ENCODE results near the gene ERICH6B.
A peak's percentile ranks its signal among the peaks of the same experiment; 100 is the strongest.

The ERICH6B gene

GRCh38 chr13:45540864-45541263, 74.7 kb downstream of the ERICH6B start:
- no peak for DNase-seq

DNA sequence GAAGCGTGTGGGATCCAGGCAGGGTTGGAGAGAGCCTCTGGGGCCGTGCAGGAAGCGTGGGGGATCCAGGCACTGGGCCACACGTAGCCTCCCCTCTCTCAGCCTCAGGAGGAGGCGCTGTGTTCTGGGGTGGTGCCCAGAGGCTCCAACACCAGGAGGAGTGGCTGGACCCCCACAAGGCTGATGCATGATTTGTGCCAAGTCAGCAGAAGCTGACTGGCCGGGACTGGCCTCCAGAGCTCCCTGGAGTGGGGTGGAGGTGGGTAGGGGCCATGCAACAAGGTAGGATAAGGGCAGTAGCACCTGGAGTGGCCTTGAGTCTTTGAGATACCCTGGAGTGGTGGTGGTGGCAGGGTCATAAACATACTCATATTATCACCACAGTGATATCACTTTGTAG, 75.3 kb downstream of the ERICH6B start:
- DNase-seq: no peak

DNA sequence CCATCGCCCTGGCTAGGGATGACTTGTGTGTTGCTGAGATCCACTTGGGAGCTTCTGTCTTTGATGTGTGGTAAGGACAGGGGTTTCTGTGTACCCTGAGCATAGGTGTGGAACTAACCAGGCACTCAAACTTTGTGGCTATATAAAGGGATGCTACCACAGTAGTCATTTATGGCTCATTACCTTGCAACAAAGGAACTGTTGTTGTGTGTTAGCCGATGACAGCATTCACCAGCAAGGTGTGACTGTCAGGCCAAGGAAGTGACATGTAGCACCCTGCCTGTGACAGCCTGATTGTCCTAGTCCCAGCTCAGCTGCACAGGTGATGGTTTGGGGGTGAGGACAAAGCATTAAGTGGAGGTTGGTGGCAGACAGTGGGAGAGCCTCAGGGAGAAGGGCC, 77.2 kb downstream of the ERICH6B start:
- DNase-seq: peak; percentile 32

DNA sequence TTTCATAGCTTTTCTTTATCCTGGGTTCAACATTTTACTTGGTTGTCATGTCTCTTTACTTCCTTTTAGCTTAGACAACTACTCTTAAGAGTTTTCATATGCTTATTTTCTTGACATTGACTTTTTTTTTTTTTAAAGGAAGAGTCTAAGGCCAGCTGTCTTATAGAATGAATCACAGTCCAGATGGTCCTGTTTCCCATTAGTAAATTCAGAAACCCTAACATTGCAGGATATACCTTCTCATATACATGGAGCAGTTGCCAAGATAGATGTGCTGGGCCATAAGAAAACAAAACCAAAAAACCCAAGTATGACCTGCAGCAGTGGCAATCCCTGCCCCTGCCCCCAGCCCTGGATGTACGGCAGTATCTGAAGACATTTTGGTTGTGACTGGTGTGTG, 78.0 kb downstream of the ERICH6B start:
- DNase-seq: no peak

DNA sequence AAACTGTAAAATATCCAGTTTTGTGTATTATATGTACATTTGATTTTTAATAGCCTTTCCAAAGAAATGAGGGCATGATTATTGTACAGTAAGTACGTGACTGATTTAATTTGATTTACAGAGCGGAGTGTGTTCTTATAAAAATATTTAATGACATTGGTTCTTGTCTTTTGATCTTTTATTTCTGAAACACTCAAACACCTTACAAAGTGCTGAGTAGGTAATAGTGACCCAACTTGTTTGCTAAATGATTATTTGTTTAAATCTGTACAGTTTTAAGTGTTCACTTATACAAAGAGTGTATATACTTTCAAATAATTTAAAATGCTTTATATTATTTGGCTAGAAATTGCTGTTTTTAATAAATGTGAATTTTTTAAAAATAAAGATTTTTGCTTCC, 79.3 kb downstream of the ERICH6B start:
- DNase-seq: no peak

DNA sequence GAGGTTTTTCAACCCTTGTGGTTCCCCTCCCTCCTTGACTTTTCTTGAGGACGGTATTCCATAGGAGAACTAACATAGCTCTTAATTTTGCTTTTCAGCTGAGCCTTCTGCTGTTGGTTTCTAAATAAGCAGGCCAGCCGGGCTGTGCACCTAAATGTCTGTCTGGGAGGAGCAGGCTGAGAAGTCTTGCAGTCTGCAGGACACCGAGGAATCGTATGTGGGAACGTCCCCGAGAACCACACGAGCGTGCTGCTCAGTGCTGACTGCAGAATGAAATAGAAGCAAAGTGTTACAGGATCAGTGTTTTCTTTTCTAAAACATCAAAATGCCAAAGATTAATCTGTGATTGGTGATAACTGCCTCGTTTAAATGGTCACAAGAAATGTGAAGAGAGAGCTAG, 80.9 kb downstream of the ERICH6B start:
- DNase-seq: no peak

DNA sequence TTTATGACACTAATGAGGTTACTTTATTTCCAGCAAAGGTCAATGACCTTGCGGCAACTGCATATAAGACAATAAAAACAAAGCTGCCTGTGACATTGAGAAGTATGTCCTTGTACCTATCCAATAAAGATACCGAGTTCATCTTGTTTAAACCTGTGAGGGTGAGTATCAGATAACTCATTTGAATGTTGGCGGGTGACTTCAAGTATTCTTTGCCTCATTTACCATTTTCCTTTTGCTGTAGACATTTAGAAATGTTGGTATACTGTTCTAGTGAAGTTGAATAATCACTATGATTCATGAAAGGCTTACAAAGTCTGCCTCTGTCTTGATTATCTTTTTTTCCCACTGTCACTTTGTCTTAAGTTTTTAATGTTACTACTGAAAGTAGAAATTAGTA, 85.8 kb downstream of the ERICH6B start:
- DNase-seq: no peak

- DNase-seq: no peak
These were observed 87.7 kb downstream of the ERICH6B start for GRCh38 chr13:45527699-45528462.

- DNase-seq: no peak
These were observed 93.0 kb downstream of the ERICH6B start for GRCh38 chr13:45522571-45522970.

DNA sequence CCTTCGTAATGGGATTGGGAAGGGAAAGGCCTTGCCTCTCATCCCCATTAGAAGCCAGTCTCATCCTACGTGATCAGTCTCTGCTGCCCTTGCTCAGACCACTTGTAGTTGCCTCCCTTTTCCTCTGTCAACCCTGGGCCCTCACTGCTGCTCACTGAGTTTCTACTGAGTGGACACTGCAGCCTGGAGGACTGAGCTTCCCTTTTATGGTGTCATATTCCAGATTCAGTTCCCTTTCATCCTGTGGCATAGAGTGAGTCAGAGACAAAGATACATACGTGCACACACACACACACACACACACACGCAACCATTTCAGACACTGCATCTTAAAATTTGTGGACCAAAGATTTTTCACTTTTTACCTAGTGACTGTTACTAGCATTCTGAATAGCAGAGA, 94.2 kb downstream of the ERICH6B start:
- peak; percentile 9 for DNase-seq

GRCh38 chr13:45519493-45519892, 96.0 kb downstream of the ERICH6B start:
- no peak for DNase-seq

DNA sequence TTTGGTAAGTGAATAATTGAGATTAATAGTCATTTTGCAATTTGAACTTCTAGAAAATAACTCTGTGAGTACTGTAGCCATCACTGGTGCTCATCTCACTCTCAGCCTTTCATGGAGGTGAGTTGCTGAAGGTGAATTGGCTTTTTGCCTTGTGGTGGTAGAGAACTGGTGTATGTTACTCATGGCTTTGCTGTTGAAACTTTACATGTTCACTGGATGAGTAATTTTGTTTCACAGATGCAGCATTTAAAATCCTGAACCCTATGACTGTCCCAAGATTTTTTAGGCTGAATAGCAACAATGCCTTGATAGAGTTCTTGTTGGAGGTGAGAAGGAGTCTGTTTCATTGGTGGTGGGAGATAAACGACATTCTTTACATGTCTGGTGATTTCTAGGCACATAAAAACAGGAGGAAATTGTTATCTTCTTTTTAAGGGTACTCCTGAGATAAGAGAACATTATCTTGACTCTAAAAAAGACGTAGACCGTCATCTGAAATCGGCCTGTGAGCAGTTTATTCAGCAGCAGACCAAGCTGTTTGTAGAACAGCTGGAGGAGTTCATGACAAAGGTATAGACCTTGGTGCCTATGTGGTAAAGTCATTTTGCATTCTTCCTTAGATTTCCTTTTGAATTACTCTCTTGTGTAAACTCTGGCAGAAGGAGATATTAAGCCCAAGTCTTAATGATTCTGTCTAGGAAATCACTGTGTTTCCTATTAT, 96.9 kb downstream of the ERICH6B start:
- no peak for DNase-seq

DNA sequence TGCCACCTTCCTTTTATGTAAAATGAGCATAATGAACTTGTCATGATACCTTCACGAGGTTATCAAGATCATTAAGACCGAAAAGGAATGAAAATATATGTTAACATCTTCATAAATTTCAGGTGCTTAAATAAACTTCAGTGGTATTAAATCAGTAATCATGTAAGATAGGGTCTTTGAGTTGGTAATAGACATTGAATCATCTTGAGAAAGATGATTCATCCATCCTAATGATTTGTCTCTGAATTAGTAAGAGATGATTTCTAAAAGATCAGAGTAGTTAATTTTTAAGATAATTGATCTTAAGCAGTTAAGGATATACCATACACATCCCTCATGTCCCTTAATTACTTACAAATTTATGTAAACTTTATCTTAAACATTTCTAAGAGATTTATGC, 98.8 kb downstream of the ERICH6B start:
- DNase-seq: no peak

- DNase-seq: no peak
These were observed 103.4 kb downstream of the ERICH6B start for GRCh38 chr13:45512098-45512496.

DNA sequence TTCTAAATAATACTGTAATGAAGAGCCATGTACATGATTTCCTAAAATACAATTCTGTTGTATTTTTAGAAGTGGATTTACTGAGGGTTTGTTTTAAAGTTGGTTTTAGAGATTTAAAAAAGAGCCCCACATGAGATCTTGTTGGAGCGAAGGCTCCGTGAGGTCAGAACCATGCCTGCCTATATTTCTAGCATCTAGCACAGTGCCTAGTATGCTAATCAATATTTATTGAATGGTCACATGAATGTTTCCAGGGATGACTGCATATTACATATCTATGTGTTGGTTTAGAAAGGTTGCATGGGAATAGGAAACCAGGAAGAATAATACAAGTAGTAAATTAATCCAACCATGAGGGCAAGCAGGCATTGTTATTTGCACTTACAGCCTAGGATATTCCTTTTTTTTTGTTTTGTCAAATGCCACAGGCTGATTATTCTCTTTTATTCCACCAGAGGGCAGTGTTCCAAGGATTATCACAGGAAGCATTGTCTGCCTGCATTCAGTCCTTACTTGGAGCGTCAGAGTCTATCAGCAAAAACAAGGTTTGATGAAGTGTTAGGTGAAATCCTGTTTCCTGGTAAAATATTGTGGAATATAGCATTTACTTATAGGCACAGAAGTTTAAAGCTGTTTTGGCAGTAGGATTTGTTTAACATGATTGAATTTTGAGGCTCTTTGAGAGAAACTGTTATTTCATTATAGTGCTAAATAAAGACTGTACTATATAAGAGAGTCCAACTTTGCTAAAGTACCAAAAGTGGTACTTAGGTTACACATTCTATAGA, 104.0 kb downstream of the ERICH6B start:
- peak; percentile 80 for DNase-seq

DNA sequence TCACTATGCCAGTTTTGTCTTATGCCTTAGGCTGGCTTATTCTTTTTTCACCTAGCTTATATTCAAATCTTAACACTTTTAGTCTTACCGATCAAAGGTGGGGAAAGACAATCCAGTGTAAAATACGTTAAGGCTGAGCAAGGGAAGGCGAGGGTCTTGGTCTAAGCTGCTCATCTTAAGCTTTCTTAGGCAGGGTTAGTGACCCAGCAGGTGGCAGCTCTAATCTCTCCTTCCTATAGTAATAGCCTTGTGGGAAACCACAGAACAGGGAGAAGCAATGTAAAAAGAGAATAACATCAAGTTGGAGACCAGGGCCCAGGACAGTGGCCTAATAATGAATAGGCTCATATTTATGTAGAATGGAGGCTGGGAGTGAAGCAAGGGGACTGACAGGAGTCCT, 104.9 kb downstream of the ERICH6B start:
- DNase-seq: no peak

DNA sequence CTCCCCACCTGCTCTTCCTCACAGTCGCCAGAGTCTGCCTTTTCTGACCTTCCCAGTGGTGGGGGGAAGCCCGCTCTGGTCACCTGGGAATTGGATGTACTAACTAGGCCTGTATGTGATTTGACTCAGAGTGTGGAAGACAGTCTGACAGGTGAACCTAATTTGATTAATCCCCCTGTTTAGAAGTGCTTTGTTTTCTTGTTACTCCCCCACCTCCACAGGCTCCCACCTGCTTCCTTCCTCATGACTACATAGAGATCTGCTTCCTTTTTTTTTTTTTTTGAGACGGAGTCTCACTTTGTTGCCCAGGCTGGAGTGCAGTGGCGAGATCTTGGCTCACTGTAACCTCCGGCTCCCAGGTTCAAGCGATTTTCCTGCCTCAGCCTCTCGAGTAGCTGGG, 106.8 kb downstream of the ERICH6B start:
- no peak for DNase-seq

DNA sequence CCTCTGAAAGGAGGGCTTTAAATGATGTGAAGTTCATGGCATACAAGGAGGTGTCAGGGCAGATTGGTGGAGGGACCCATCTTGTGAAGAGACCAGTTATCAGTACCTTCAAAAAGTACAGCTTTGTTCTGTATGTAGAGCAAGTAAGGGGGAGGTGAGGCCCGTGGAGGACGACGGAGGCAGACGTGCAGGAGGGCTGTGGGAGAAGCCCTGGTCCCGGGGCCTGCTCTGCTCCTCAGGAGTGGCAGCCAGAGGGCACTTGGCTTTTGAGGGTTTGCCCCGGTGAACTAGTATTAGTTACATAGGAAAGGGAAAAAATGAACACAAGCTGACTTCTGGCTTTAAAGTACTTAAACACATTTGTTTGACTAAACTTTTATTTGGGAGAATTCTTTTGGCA, 108.7 kb downstream of the ERICH6B start:
- no peak for DNase-seq

GRCh38 chr13:45503658-45504057, 111.9 kb downstream of the ERICH6B start:
- DNase-seq: no peak

DNA sequence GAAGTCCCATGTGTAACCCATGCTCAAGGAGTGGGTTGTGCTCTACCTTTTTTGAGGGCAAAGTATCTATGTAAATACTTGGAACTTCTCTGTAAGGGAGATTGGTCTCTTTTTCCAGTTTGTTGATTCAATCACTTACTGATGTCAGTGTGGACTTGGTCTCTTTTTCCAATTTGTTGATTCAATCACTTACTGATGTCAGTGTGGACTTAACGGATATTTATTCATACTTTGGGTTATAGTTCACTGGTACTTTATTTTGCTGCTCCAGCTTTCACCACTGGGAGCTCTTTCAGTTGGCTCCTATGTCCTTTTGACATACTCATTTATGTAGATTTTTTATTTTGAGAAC, 114.4 kb downstream of the ERICH6B start:
- no peak for DNase-seq

- peak; percentile 6 for DNase-seq
These were observed 114.9 kb downstream of the ERICH6B start for GRCh38 chr13:45500492-45501174.

DNA sequence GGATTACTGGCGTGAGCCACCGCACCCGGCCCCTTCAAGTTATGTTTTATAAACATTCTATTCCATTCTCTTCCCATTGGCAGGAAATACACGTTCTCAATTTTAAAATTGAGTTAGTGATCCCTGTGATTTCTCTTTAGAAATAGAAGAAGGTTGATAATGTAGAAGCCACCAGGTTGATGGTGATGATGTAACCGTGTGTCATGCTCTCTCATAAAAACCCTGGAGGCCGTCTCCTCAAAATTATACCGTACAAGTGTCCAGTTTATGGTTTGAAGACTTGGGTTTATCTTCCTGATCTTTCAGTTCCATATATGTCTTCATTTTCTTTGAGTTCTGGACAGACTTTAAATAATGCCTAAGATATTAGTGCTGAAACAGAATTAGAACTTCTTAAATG, 118.6 kb downstream of the ERICH6B start:
- no peak for DNase-seq

- no peak for DNase-seq
These were observed 123.0 kb downstream of the ERICH6B start for GRCh38 chr13:45492538-45492937.
